ENCODE data around the gene BAG3. TPM values are rescaled to one million over a fixed set of nuclear protein-coding genes. Genes with fewer than 3 reads are reported as not detected.

BAG3 gene
- total RNA-seq, 1 experiment from 2014 or later, result 57.0 TPM

GRCh38 chr10:119715628-119716505 lies 64.7 kb downstream of the BAG3 start:
- Histone ChIP-seq H3K9ac (ENCODE audit: low read length) (no peak overlapping the region), H3K4me1 (ENCODE audit: control insufficient read depth in 1 of 2, insufficient read depth in 2 of 2, low read length in 2 of 2) (no peaks in the 10 kb centered on the region), H3K27ac (ENCODE audit: low read depth, low read length) (no peak overlapping the region), H3K4me3 (replicated peaks in 1 of 2; ENCODE audit: low read depth in 1 of 2, low read length in 2 of 2) (no peak overlapping the region), H3K9me3 (ENCODE audit: control insufficient read depth in 1 of 2, insufficient read depth in 1 of 2, low read depth in 1 of 2, low read length in 2 of 2) (no peaks in the 10 kb centered on the region), H3K27me3 (ENCODE audit: insufficient read depth, low read length) (no peaks in the 10 kb centered on the region), H3K9me2 (ENCODE audit: insufficient read depth) (no peaks in the 10 kb centered on the region), H3K4me2 (ENCODE audit: low read length) (no peak overlapping the region), H3K36me3 (ENCODE audit: control insufficient read depth in 1 of 2, insufficient read depth in 2 of 2, low read length in 2 of 2) (no peaks in the 10 kb centered on the region), H2AFZ (ENCODE audit: low read depth, low read length, poor library complexity, severe bottlenecking) (no peak overlapping the region), H4K20me1 (ENCODE audit: insufficient read depth) (no peaks in the 10 kb centered on the region), H3K79me2 (ENCODE audit: insufficient read depth, low read length) (no peaks in the 10 kb centered on the region)
- intact Hi-C loops (cut with micrococcal nuclease), result no loop called here
- no peak for DNase-seq (ENCODE audit: low read depth, low spot score)
- TF ChIP-seq, protein P1, sequence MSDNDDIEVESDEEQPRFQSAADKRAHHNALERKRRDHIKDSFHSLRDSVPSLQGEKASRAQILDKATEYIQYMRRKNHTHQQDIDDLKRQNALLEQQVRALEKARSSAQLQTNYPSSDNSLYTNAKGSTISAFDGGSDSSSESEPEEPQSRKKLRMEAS (IDR thresholded peaks at IDR 0.05), result no peak
- TF ChIP-seq, protein P2, sequence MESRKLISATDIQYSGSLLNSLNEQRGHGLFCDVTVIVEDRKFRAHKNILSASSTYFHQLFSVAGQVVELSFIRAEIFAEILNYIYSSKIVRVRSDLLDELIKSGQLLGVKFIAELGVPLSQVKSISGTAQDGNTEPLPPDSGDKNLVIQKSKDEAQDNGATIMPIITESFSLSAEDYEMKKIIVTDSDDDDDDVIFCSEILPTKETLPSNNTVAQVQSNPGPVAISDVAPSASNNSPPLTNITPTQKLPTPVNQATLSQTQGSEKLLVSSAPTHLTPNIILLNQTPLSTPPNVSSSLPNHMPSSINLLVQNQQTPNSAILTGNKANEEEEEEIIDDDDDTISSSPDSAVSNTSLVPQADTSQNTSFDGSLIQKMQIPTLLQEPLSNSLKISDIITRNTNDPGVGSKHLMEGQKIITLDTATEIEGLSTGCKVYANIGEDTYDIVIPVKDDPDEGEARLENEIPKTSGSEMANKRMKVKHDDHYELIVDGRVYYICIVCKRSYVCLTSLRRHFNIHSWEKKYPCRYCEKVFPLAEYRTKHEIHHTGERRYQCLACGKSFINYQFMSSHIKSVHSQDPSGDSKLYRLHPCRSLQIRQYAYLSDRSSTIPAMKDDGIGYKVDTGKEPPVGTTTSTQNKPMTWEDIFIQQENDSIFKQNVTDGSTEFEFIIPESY (IDR thresholded peaks at IDR 0.05; ENCODE audit: extremely low read depth, insufficient replicate concordance, low read length), result no peak
- no peak for TF ChIP-seq YY1 (IDR thresholded peaks at IDR 0.05; ENCODE audit: extremely low read depth, insufficient replicate concordance, low read depth, low read length)
- TF ChIP-seq SRF (IDR thresholded peaks at IDR 0.05; ENCODE audit: low read depth), result no peak
- no TSS peak for BruUV-seq (replicated peaks)
- ATAC-seq, result no peak
- RAD21 ChIA-PET (ENCODE audit: low non-redundant PET in 1 of 2, low total read pairs in 2 of 2, uncharacterized antibody in 2 of 2, unreplicated experiment in 2 of 2), result no interaction called here
- POLR2A ChIA-PET, result no interaction called here
- CTCF ChIA-PET, result no interaction called here

GRCh38 chr10:119723161-119723560 lies 72.0 kb downstream of the BAG3 start:
- ATAC-seq, result no peak
- H4K20me1 ChIP-seq (ENCODE audit: insufficient read depth), result no peaks in the 10 kb centered on the region
- ChIA-PET CTCF (no interaction called here), RAD21 (ENCODE audit: low non-redundant PET in 1 of 2, low total read pairs in 2 of 2, uncharacterized antibody in 2 of 2, unreplicated experiment in 2 of 2) (no interaction called here), POLR2A (no interaction called here)
- no peaks in the 10 kb centered on the region for H3K9me2 ChIP-seq (ENCODE audit: insufficient read depth)
- peaks cover 15% of the 10 kb centered on the region for H3K79me2 ChIP-seq (ENCODE audit: insufficient read depth, low read length)
- no peaks in the 10 kb centered on the region for H3K9me3 ChIP-seq (ENCODE audit: control insufficient read depth in 1 of 2, insufficient read depth in 1 of 2, low read depth in 1 of 2, low read length in 2 of 2)
- DNase-seq (ENCODE audit: low read depth, low spot score), result no peak
- H3K4me1 ChIP-seq (ENCODE audit: control insufficient read depth in 1 of 2, insufficient read depth in 2 of 2, low read length in 2 of 2), result peaks cover 15 to 23% of the 10 kb centered on the region in 2 experiments
- no TSS peak for BruUV-seq (replicated peaks)
- no peaks in the 10 kb centered on the region for H3K36me3 ChIP-seq (ENCODE audit: control insufficient read depth in 1 of 2, insufficient read depth in 2 of 2, low read length in 2 of 2)
- H3K4me3 ChIP-seq (replicated peaks in 1 of 2; ENCODE audit: low read depth in 1 of 2, low read length in 2 of 2), result no peak overlapping the region
- no peak overlapping the region for H3K9ac ChIP-seq (ENCODE audit: low read length)
- H3K27ac ChIP-seq (ENCODE audit: low read depth, low read length), result no peak overlapping the region
- H2AFZ ChIP-seq (ENCODE audit: low read depth, low read length, poor library complexity, severe bottlenecking), result no peak overlapping the region
- intact Hi-C loops (cut with micrococcal nuclease), result loop anchor here (5.0 kb wide), 1 partner anchor 36 kb away; no protein-coding TSS in a partner anchor
- H3K4me2 ChIP-seq (ENCODE audit: low read length), result no peak overlapping the region
- no peaks in the 10 kb centered on the region for H3K27me3 ChIP-seq (ENCODE audit: insufficient read depth, low read length)
- TF ChIP-seq ZNF274 (IDR thresholded peaks at IDR 0.05; ENCODE audit: low read depth, low read length), result no peak
- TF ChIP-seq REST (IDR thresholded peaks at IDR 0.05; ENCODE audit: low read depth), result no peak
- no peak for TF ChIP-seq EGR1 (IDR thresholded peaks at IDR 0.05; ENCODE audit: low read depth)
- no peak for TF ChIP-seq FOSL1 (IDR thresholded peaks at IDR 0.05; ENCODE audit: low read depth)
- no peak for TF ChIP-seq TCF7L2 (IDR thresholded peaks at IDR 0.05; ENCODE audit: borderline replicate concordance, extremely low read depth, insufficient read depth, insufficient read length)
- TF ChIP-seq YY1 (IDR thresholded peaks at IDR 0.05; ENCODE audit: extremely low read depth, insufficient replicate concordance, low read depth, low read length), result no peak
- TF ChIP-seq ZFX (IDR thresholded peaks at IDR 0.05), result no peak
- TF ChIP-seq JUND (IDR thresholded peaks at IDR 0.05), result no peak
